Activated CD4-positive, alpha-beta memory T cell treated with anti-CD3 and anti-CD28 coated beads for 36 hours (primary cell): ENCODE results near the gene P3H4. TPM values are rescaled to one million over a fixed set of nuclear protein-coding genes. Genes with fewer than 3 reads are reported as not detected.
"Not testable (repeated sequence)": the region's sequence is repeated elsewhere in the genome, so short reads cannot be mapped to it uniquely, and the experiment has no call there.

Experiments
- CTCF ChIA-PET: fragments of 350-600 bp; sonication (Branson Sonifier 250); formaldehyde crosslinking; loops from one replicate; lab custom pipeline; 2021; ENCODE audit warnings: antibody characterized with exemption, inconsistent platforms; lab: Charles Lee
- POLR2A ChIA-PET: fragments of 350-600 bp; sonication (Branson Sonifier 250); formaldehyde crosslinking; loops from one replicate; lab custom pipeline; 2021; ENCODE audit warnings: antibody characterized with exemption; lab: Charles Lee
- DNase-seq: peaks from one replicate; pipeline ENCODE4 v3.0.0-alpha.2; 2020
- H3K27ac Mint-ChIP-seq: one replicate; pipeline ENCODE4 v1.8.0; 2021; ENCODE audit warnings: mixed read lengths
- H3K27me3 Mint-ChIP-seq: one replicate; pipeline ENCODE4 v1.8.0; 2021; ENCODE audit warnings: mixed read lengths
- H3K36me3 Mint-ChIP-seq: one replicate; pipeline ENCODE4 v1.8.0; 2021; ENCODE audit warnings: mixed read lengths
- H3K4me1 Mint-ChIP-seq: one replicate; pipeline ENCODE4 v1.8.0; 2021; ENCODE audit warnings: low read depth, mixed read lengths
- H3K4me3 Mint-ChIP-seq: one replicate; pipeline ENCODE4 v1.8.0; 2021; ENCODE audit warnings: mild to moderate bottlenecking, mixed read lengths
- H3K9me3 Mint-ChIP-seq: one replicate; pipeline ENCODE4 v1.8.0; 2021; ENCODE audit warnings: mixed read lengths
- intact Hi-C: fragments of 100-400 bp; cut with micrococcal nuclease; formaldehyde crosslinking; loops from one replicate; pipeline ENCODE4 v1.15.1; 2023
- total RNA-seq, 2 experiments: library from RNA; stranded (reverse); gene quantifications; one replicate each; pipeline ENCODE4 v1.2.3, GENCODE V29; 2021

P3H4 gene
- total RNA-seq, 2 experiments from 2014 or later = 2.5 to 2.9 TPM

GRCh38 chr17:41835800-41836549 is 24.2 kb upstream of the P3H4 start, which contains the start of gene NT5C3B:
NT5C3B (minus strand) TSS chr17:41836232; CDS start chr17:41836193, 39 bp downstream.
- H3K27me3 Mint-ChIP-seq = peaks cover 2% of the 10 kb centered on the region

GRCh38 chr17:41835214-41835799 is 23.6 kb upstream of the P3H4 start:
- DNase-seq = no peak
- ChIA-PET POLR2A (interaction anchor here (1.1 kb wide), 1 partner anchor 29 kb away, joined by 3 read pairs; the partner anchor contains the start of gene KLHL11), CTCF (interaction anchor here (0.6 to 1.6 kb wide), 2 partner anchors 24 to 49 kb away, joined by 3 to 5 read pairs; partner anchors contain the start of genes JUP and P3H4)
- Mint-ChIP-seq H3K4me1 (peaks cover 14% of the 10 kb centered on the region), H3K27me3 (peaks cover 2% of the 10 kb centered on the region), H3K9me3 (no peaks in the 10 kb centered on the region), H3K27ac (peak overlapping the region; percentile 18), H3K4me3 (peak overlapping the region; percentile 79), H3K36me3 (peaks cover 4% of the 10 kb centered on the region)
- intact Hi-C loops = no loop called here

More at GRCh38 chr17:41835800-41836549, 24.2 kb upstream of the P3H4 start, which contains the start of gene NT5C3B:
- Mint-ChIP-seq H3K27ac (peak within 1 kb of the TSS; percentile 18), H3K36me3 (peaks cover 4% of the 10 kb centered on the region), H3K9me3 (no peaks in the 10 kb centered on the region), H3K4me3 (peak within 1 kb of the TSS; percentile 79), H3K4me1 (peaks cover 14% of the 10 kb centered on the region)
- intact Hi-C loops = no loop called here
- ChIA-PET CTCF (interaction anchor here (0.6 to 1.6 kb wide), 3 partner anchors 25 to 49 kb away, joined by 3 to 5 read pairs (median 3); partner anchors contain the start of genes JUP and P3H4), POLR2A (interaction anchor here (1.1 kb wide), 1 partner anchor 29 kb away, joined by 3 read pairs; the partner anchor contains the start of gene KLHL11)
- DNase-seq = peak; percentile 59

- H3K4me3 Mint-ChIP-seq, H3K27me3 Mint-ChIP-seq, H3K4me1 Mint-ChIP-seq, H3K27ac Mint-ChIP-seq, intact Hi-C loops, H3K9me3 Mint-ChIP-seq, DNase-seq: not testable (repeated sequence)
- ChIA-PET POLR2A (interaction anchor here (0.6 to 1.1 kb wide), 2 partner anchors 20 to 749 kb away, joined by 3 read pairs; no protein-coding TSS in a partner anchor), CTCF (interaction anchor here (1.1 to 1.2 kb wide), 2 partner anchors 133 to 134 kb away, joined by 3 read pairs; no protein-coding TSS in a partner anchor)
- H3K36me3 Mint-ChIP-seq = peaks cover 10% of the 10 kb centered on the region
These were observed 18.2 kb upstream of the P3H4 start for GRCh38 chr17:41829961-41830360.

- no peak for DNase-seq
- intact Hi-C loops = no loop called here
- CTCF ChIA-PET = interaction anchor here (0.6 kb wide), 1 partner anchor 639 kb away, joined by 3 read pairs; no protein-coding TSS in a partner anchor
- Mint-ChIP-seq H3K9me3 (no peaks in the 10 kb centered on the region), H3K36me3 (peaks cover 6% of the 10 kb centered on the region), H3K4me3 (no peak overlapping the region), H3K4me1 (no peaks in the 10 kb centered on the region), H3K27ac (no peak overlapping the region), H3K27me3 (no peaks in the 10 kb centered on the region)
- POLR2A ChIA-PET = no interaction called here
These were observed 13.6 kb upstream of the P3H4 start for GRCh38 chr17:41825175-41825845.

- Mint-ChIP-seq H3K4me3 (no peak overlapping the region), H3K9me3 (no peaks in the 10 kb centered on the region), H3K36me3 (peaks cover 6% of the 10 kb centered on the region), H3K4me1 (no peaks in the 10 kb centered on the region), H3K27ac (no peak overlapping the region), H3K27me3 (no peaks in the 10 kb centered on the region)
- intact Hi-C loops = no loop called here
- POLR2A ChIA-PET = no interaction called here
- no peak for DNase-seq
- CTCF ChIA-PET = no interaction called here
These were observed 12.3 kb upstream of the P3H4 start for GRCh38 chr17:41824086-41824485.

- Mint-ChIP-seq H3K4me3 (no peak overlapping the region), H3K27ac (no peak overlapping the region), H3K4me1 (no peaks in the 10 kb centered on the region), H3K9me3 (no peaks in the 10 kb centered on the region), H3K36me3 (peaks cover 4% of the 10 kb centered on the region), H3K27me3 (no peaks in the 10 kb centered on the region)
- CTCF ChIA-PET = interaction anchor here (1.4 kb wide), 1 partner anchor 22 kb away, joined by 3 read pairs; no protein-coding TSS in a partner anchor
- DNase-seq = no peak
- POLR2A ChIA-PET = no interaction called here
- intact Hi-C loops = no loop called here
These were observed 11.8 kb upstream of the P3H4 start for GRCh38 chr17:41823580-41823979.

- peaks cover 1% of the 10 kb centered on the region for H3K27me3 Mint-ChIP-seq
- no peaks in the 10 kb centered on the region for H3K9me3 Mint-ChIP-seq
- H3K4me1 Mint-ChIP-seq = no peaks in the 10 kb centered on the region
- H3K27ac Mint-ChIP-seq = no peak overlapping the region
- no peak overlapping the region for H3K4me3 Mint-ChIP-seq
- no peak for DNase-seq
- peaks cover 2% of the 10 kb centered on the region for H3K36me3 Mint-ChIP-seq
- POLR2A ChIA-PET = no interaction called here
- CTCF ChIA-PET = interaction anchor here (1.4 kb wide), 1 partner anchor 21 kb away, joined by 3 read pairs; no protein-coding TSS in a partner anchor
- intact Hi-C loops = no loop called here
These were observed 11.4 kb upstream of the P3H4 start for GRCh38 chr17:41823141-41823524.

- no peaks in the 10 kb centered on the region for H3K36me3 Mint-ChIP-seq
- H3K4me3 Mint-ChIP-seq = no peak overlapping the region
- intact Hi-C loops = no loop called here
- ChIA-PET CTCF (interaction anchor here (0.9 to 1.4 kb wide), 2 partner anchors 11 to 21 kb away, joined by 3 to 4 read pairs; partner anchors contain the start of gene P3H4), POLR2A (no interaction called here)
- H3K27ac Mint-ChIP-seq = no peak overlapping the region
- peaks cover 1% of the 10 kb centered on the region for H3K27me3 Mint-ChIP-seq
- H3K9me3 Mint-ChIP-seq = no peaks in the 10 kb centered on the region
- DNase-seq = no peak
- H3K4me1 Mint-ChIP-seq = no peaks in the 10 kb centered on the region
These were observed 10.7 kb upstream of the P3H4 start for GRCh38 chr17:41822216-41823140.

- Mint-ChIP-seq H3K4me1 (no peaks in the 10 kb centered on the region), H3K27me3 (peaks cover 1% of the 10 kb centered on the region), H3K9me3 (no peaks in the 10 kb centered on the region), H3K36me3 (no peaks in the 10 kb centered on the region), H3K27ac (no peak overlapping the region), H3K4me3 (no peak overlapping the region)
- POLR2A ChIA-PET = no interaction called here
- CTCF ChIA-PET = interaction anchor here (0.9 kb wide), 1 partner anchor 10 kb away, joined by 4 read pairs; the partner anchor contains the start of gene P3H4
- intact Hi-C loops = no loop called here
- DNase-seq = no peak
These were observed 10.0 kb upstream of the P3H4 start for GRCh38 chr17:41821776-41822175.

- Mint-ChIP-seq H3K4me1 (peaks cover 3% of the 10 kb centered on the region), H3K27ac (no peak overlapping the region), H3K36me3 (no peaks in the 10 kb centered on the region), H3K4me3 (no peak overlapping the region), H3K9me3 (no peaks in the 10 kb centered on the region), H3K27me3 (peaks cover 1% of the 10 kb centered on the region)
- ChIA-PET POLR2A (no interaction called here), CTCF (no interaction called here)
- no peak for DNase-seq
- intact Hi-C loops = no loop called here
These were observed 6.3 kb upstream of the P3H4 start for GRCh38 chr17:41818024-41818423.
